ENCODE data around the gene NAV3.

GRCh38 chr12:78176643-78177042, 345.9 kb downstream of the NAV3 start:
- TF ChIP-seq EP300 (IDR thresholded peaks at IDR 0.05; ENCODE audit: borderline replicate concordance in 1 of 2, low read depth in 1 of 2, low read length in 1 of 2): no peak
- no peak for TF ChIP-seq ZBTB33 (IDR thresholded peaks at IDR 0.05; ENCODE audit: borderline replicate concordance, low read depth)
- no peak for TF ChIP-seq SMC3 (IDR thresholded peaks at IDR 0.05; ENCODE audit: low read depth, low read length)
- no peak for TF ChIP-seq CTCF (IDR thresholded peaks at IDR 0.05)
- no peak for TF ChIP-seq ELF1 (IDR thresholded peaks at IDR 0.05)
- TF ChIP-seq CHD2 (IDR thresholded peaks at IDR 0.05; ENCODE audit: low read length, partially characterized antibody): no peak
- no peak for TF ChIP-seq IRF3 (IDR thresholded peaks at IDR 0.05; ENCODE audit: low read depth, low read length)
- no peak for TF ChIP-seq TAF1 (IDR thresholded peaks at IDR 0.05; ENCODE audit: borderline replicate concordance, low read depth, low read length)
- TF ChIP-seq PBX3 (IDR thresholded peaks at IDR 0.05): no peak
- TF ChIP-seq POLR2AphosphoS5 (IDR thresholded peaks at IDR 0.05; ENCODE audit: low read depth, low read length): no peak
- TF ChIP-seq USF1 (IDR thresholded peaks at IDR 0.05; ENCODE audit: borderline replicate concordance, low read depth): no peak
- TF ChIP-seq REST (IDR thresholded peaks at IDR 0.05; ENCODE audit: low read depth, low read length): no peak
- TF ChIP-seq SIN3A (IDR thresholded peaks at IDR 0.05; ENCODE audit: borderline replicate concordance, low read depth, low read length): no peak
- TF ChIP-seq TCF12 (IDR thresholded peaks at IDR 0.05): no peak
